Right ventricle myocardium inferior (tissue), 1 donor: ENCODE data around the gene RHOD. TPM values are rescaled to one million over a fixed set of nuclear protein-coding genes. Genes with fewer than 3 reads are reported as not detected.

Experiments used
- ATAC-seq: fragments of 200-7000 bp; cut with Tn5 transposase; one replicate; pipeline ENCODE4 v1.9.1; 2020; ENCODE audit warnings: mild to moderate bottlenecking, moderate library complexity
- DNase-seq: peaks from one replicate; pipeline ENCODE4 v3.0.0; 2021; ENCODE audit errors: missing footprints
- intact Hi-C: fragments of 100-400 bp; cut with DNase I; formaldehyde crosslinking; loops from one replicate; pipeline ENCODE4 v1.11.0; 2022
- total RNA-seq: library from RNA; stranded (reverse); fragmentation: NEBNext Ultra II Directional; extraction: Animal tissue kit (Norgen Biotek cat#: 25700); gene quantifications from one replicate; pipeline ENCODE4 v1.2.1, GENCODE V29; 2021
- donor health status: DM: no; HTN: yes; CAD: no; lungs with severe emphysema.

RHOD gene
- total RNA-seq, 1 donor from 2014 or later = 62.5 TPM

- ATAC-seq (no peak), DNase-seq (no peak)
- intact Hi-C loops = no loop called here
Observed at GRCh38 chr11:67029146-67029545, 27.5 kb upstream of the RHOD start.

GRCh38 chr11:67030976-67031375 lies 25.7 kb upstream of the RHOD start:
- DNase-seq = no peak

GRCh38 chr11:67031791-67032561 lies 24.7 kb upstream of the RHOD start:
- DNase-seq (no peak), ATAC-seq (no peak)
- intact Hi-C loops = no loop called here

More at GRCh38 chr11:67030976-67031375, 25.7 kb upstream of the RHOD start:
- intact Hi-C loops = no loop called here
- ATAC-seq = no peak

GRCh38 chr11:67032830-67033551 lies 23.7 kb upstream of the RHOD start:
- intact Hi-C loops = no loop called here
- ATAC-seq (no peak), DNase-seq (no peak)

GRCh38 chr11:67033661-67034166 lies 22.9 kb upstream of the RHOD start:
- intact Hi-C loops = no loop called here
- DNase-seq = no peak
- ATAC-seq = no peak

- DNase-seq (no peak), ATAC-seq (no peak)
- intact Hi-C loops = no loop called here
Observed at GRCh38 chr11:67034350-67034749, 22.3 kb upstream of the RHOD start.

GRCh38 chr11:67040147-67040546 lies 16.5 kb upstream of the RHOD start:
- intact Hi-C loops = no loop called here
- no peak for DNase-seq
- ATAC-seq = no peak

GRCh38 chr11:67041602-67042001 lies 15.0 kb upstream of the RHOD start:
- intact Hi-C loops = no loop called here
- DNase-seq (no peak), ATAC-seq (no peak)

GRCh38 chr11:67043572-67044349 lies 12.9 kb upstream of the RHOD start:
- ATAC-seq (no peak), DNase-seq (no peak)
- intact Hi-C loops = no loop called here

GRCh38 chr11:67044496-67044895 lies 12.2 kb upstream of the RHOD start:
- ATAC-seq (no peak), DNase-seq (no peak)
- intact Hi-C loops = no loop called here

GRCh38 chr11:67045314-67045713 lies 11.3 kb upstream of the RHOD start:
- ATAC-seq (no peak), DNase-seq (no peak)

GRCh38 chr11:67048515-67049130 lies 8.0 kb upstream of the RHOD start:
- ATAC-seq (no peak), DNase-seq (no peak)
- intact Hi-C loops = no loop called here

More at GRCh38 chr11:67045314-67045713, 11.3 kb upstream of the RHOD start:
- intact Hi-C loops = no loop called here

GRCh38 chr11:67050139-67050538 lies 6.5 kb upstream of the RHOD start:
- intact Hi-C loops = no loop called here
- DNase-seq = no peak

GRCh38 chr11:67051180-67051893 lies 5.3 kb upstream of the RHOD start:
- ATAC-seq (no peak), DNase-seq (no peak)
- intact Hi-C loops = no loop called here

More at GRCh38 chr11:67050139-67050538, 6.5 kb upstream of the RHOD start:
- ATAC-seq = no peak

GRCh38 chr11:67051945-67052488 lies 4.6 kb upstream of the RHOD start:
- ATAC-seq = no peak
- intact Hi-C loops = no loop called here

GRCh38 chr11:67052891-67053290 lies 3.8 kb upstream of the RHOD start:
- intact Hi-C loops = no loop called here
- DNase-seq (no peak), ATAC-seq (no peak)

More at GRCh38 chr11:67051945-67052488, 4.6 kb upstream of the RHOD start:
- DNase-seq = no peak

GRCh38 chr11:67053896-67054329 lies 2.7 kb upstream of the RHOD start:
- DNase-seq (no peak), ATAC-seq (peak; percentile 37)
- intact Hi-C loops = no loop called here

- ATAC-seq = peak; percentile 48
- intact Hi-C loops = no loop called here
- DNase-seq = peak; percentile 32
Observed at GRCh38 chr11:67054346-67054835, 2.3 kb upstream of the RHOD start.
